ENCODE data around the gene PTPRN2.

The PTPRN2 gene

DNA sequence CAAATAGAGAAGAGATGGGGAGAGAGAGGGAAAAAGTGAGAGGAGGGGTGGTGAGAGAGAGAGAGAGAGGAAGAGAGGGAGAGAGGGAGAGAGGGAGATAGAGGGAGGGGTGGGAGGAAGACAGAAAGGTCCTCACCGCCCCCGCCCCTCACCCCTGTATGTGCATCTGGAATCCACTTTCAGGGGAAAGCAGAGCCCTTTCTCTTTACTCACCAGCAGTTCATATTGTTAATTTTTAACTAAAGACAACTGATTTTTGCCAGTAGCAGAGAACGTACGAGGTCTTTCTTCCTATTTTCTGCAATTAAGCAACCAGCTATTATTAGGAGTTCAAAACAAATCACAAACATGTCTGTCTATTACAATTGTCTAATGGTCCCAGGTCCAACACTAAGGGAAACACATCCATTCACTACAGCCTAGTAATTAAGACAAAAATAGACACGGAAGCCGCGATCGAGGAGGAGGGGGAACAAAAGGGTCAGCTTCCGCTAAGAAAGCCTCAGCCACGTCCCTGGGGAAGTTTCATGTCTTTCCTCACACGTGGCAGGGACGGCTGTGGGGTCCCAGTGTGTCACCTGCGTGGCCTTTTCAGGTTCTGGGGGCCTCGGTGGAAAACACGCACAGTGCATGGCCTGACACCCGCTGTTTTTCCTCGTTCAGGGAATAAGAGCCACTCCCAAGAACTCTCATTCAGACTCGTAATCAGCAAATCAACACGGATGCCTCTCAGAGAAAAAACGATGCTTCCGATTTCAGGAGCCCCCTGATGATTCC lies 572.0 kb downstream of the PTPRN2 start:
- H3K4me3 ChIP-seq (ENCODE audit: low read length): no peak overlapping the region
- no peak for DNase-seq (ENCODE audit: low read depth)
- TF ChIP-seq, protein P1, sequence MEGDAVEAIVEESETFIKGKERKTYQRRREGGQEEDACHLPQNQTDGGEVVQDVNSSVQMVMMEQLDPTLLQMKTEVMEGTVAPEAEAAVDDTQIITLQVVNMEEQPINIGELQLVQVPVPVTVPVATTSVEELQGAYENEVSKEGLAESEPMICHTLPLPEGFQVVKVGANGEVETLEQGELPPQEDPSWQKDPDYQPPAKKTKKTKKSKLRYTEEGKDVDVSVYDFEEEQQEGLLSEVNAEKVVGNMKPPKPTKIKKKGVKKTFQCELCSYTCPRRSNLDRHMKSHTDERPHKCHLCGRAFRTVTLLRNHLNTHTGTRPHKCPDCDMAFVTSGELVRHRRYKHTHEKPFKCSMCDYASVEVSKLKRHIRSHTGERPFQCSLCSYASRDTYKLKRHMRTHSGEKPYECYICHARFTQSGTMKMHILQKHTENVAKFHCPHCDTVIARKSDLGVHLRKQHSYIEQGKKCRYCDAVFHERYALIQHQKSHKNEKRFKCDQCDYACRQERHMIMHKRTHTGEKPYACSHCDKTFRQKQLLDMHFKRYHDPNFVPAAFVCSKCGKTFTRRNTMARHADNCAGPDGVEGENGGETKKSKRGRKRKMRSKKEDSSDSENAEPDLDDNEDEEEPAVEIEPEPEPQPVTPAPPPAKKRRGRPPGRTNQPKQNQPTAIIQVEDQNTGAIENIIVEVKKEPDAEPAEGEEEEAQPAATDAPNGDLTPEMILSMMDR (conservative IDR thresholded peaks at IDR 0.05; ENCODE audit: low read length): no peak

DNA sequence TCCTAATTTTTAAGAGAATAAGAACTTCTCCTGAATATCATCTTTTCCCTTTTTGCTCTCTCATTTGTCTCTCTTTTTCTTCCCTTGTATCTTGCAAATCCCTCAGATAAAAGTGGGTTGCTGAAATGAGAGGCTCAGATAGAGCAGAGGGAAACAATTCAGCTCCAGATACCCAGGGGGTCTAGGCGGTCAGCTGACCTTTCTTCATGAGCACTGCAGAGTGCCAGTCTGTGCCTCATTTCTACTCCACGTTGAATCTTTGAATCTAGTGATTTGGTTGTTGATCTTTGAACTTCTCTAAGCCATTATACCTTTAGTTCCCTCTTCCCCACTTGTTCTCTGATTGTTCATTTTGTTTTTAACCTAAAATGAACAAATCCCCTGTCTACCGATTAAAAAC lies 572.6 kb downstream of the PTPRN2 start:
- H3K4me3 ChIP-seq (ENCODE audit: low read length): no peak overlapping the region
- DNase-seq (ENCODE audit: low read depth): no peak
- TF ChIP-seq, protein P1 (conservative IDR thresholded peaks at IDR 0.05; ENCODE audit: low read length): no peak

DNA sequence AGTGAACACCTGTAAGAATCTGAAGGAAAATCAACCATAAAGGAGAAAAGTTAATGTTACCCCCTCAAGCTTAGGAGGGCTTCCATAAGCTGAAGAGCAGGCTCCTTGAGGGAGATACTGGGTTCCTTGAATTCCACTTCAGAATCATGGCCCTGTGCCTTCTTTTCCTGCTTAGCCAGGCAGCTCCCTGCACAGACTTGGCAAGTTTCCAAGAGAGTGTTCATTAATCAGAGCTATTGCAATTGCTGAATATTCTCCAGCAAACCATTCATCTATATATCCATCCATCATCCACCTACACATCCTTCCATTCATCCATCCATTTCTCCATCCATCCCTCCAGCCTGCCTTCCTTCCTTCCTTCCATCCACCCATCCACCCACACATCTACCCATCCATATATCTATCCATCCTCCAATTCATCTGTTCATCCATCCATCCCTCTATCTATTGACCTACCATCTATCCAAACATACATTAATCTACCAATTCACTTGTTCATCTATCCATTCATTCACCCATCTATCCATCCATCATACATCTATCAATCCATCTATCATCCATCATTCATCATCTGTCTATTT lies 574.4 kb downstream of the PTPRN2 start:
- H3K4me3 ChIP-seq (ENCODE audit: low read length): no peak overlapping the region
- DNase-seq (ENCODE audit: low read depth): no peak
- TF ChIP-seq, protein P1 (conservative IDR thresholded peaks at IDR 0.05; ENCODE audit: low read length): no peak

DNA sequence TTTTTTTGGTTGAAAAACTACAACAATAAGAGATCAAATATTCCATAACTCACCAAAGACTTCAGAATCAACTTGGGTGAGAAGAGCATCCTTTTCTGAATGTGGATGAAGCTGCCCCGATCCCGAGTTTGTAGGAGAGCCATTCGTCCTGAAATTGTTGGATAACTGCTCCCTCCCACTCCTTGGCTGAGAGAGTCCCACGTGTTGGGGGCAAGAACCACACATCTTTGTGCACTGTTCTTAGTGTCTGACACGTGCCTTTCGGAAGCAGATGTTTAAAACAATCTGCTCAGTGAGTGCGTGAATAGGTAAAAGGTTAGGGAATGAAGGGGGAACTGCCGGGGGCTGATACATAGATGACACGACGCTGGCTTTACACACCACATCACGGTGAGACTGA lies 575.7 kb downstream of the PTPRN2 start:
- TF ChIP-seq, protein P1 (conservative IDR thresholded peaks at IDR 0.05; ENCODE audit: low read length): no peak
- H3K4me3 ChIP-seq (ENCODE audit: low read length): no peak overlapping the region
- no peak for DNase-seq (ENCODE audit: low read depth)

DNA sequence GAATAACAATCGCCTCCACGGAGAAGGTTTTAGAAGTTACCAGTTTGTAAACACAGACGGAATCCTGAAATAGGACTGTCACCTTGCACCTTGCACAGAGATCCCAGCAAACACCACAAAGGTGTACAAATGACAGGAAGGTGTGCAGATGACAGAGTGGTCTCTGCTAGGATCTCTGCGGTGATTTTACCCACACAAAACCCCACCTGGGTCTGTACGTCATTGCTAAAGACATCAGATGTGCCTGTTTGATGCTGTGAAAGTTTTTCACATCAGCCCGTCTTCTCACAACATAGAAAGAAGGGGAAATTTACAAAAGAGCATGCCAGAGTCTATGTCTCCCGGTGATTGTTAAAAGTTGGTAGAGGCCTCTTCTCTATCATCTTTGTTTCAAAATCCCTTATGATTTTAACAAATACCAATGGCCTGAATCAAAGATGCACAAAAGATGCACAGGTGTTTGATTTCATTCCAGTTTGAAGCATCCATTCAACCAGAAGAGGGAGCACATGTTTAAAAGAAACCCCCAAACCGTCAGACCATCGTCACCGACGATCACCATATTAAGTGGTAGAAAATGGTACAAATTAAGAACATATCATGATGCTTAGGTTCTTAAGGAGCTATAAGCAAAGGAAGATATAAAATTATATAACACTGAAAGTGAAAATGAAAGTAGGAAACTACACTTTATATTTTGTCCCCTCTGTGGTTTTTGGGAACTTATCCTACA lies 576.5 kb downstream of the PTPRN2 start:
- TF ChIP-seq, protein P1 (conservative IDR thresholded peaks at IDR 0.05; ENCODE audit: low read length): no peak
- H3K4me3 ChIP-seq (ENCODE audit: low read length): no peak overlapping the region
- DNase-seq (ENCODE audit: low read depth): no peak

DNA sequence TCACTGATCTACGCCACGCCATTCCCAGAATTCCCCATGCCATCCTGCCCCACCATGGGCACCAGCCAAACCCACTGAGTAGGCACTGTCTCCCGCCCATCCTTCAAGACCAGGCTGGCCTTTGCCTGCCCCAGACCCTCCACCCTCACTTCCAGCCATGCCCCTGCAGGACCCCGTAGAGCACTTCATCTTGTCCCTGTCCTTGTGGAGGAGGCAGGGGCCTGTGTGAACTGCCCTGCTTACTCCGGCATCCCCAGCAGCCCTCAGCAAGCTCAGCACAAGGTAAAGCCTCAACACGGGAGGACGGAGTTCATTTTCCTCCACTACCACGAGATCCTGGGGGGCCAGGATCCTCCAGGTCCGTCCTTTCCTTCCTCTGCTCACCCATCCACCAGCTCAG lies 577.7 kb downstream of the PTPRN2 start:
- no peak overlapping the region for H3K4me3 ChIP-seq (ENCODE audit: low read length)
- no peak for DNase-seq (ENCODE audit: low read depth)
- TF ChIP-seq, protein P1 (conservative IDR thresholded peaks at IDR 0.05; ENCODE audit: low read length): no peak

All from AG10803 (cell line).